IPS-11a (cell line): ENCODE data around the gene MYCBPAP.

Experiments
- H3K4me3 ChIP-seq: one replicate; pipeline ENCODE4 v1.5.1; 2013; ENCODE audit warnings: low read depth, low read length, control low read depth

Gene MYCBPAP

GRCh38 chr17:50487213-50488096 lies 20.8 kb upstream of the MYCBPAP start:
- no peak overlapping the region for H3K4me3 ChIP-seq

DNA sequence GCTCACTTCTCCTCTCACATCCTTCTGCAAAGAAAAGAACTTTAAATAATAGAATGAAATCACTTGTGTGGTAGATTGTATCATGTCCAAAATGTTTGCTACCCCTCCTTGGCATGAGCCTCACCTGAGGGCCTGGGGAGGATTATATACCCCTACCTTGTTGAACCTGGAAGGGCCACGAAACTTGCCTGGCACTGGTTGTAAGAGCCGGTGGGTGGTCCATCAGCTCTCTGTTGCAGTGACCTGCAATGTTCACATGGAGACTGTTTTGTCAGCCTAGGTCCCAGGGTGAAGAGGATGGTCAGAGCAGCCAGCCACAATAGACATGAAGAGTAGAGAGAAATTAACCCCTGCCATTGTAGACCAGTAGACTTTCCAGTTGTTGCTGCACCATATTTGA lies 19.4 kb upstream of the MYCBPAP start:
- H3K4me3 ChIP-seq, result no peak overlapping the region

DNA sequence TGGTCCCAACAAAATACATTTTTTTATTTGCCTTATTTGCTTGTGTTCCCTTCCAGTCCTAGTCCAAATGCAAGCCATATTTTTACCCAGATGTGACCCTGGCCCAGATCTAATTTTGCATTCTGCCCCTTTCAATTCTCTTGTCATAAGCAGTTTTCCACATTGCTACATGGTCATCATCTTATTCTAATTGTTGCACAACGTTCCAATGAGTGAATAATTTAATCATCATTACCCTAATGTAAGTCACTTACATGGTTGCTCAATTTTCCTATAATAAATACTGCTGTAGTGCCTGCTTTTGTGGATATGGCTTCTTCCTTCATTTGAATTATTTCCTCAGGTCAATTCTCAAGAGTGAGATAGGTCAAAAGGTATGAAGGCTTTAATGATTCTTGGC lies 16.7 kb upstream of the MYCBPAP start:
- H3K4me3 ChIP-seq, result no peak overlapping the region

DNA sequence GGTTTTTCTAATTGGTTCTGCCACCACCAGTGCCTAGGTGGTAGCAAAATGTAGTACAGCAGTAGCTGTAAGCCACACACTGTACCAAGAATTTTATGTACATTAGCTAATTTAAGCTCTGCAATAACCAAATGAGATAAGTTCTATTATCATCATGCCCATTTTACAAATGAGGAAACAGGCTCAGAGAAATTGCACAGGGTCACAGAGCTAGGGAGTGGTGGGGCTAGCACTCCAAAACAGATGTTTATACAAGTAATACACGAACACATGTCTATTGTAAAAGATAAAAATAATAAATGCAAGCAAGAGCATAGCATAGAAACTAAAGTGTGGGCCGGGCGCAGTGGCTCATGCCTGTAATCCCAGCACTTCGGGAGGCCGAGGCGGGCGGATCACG lies 16.0 kb upstream of the MYCBPAP start:
- H3K4me3 ChIP-seq, result no peak overlapping the region

GRCh38 chr17:50493744-50494143 lies 14.5 kb upstream of the MYCBPAP start:
- H3K4me3 ChIP-seq, result no peak overlapping the region

DNA sequence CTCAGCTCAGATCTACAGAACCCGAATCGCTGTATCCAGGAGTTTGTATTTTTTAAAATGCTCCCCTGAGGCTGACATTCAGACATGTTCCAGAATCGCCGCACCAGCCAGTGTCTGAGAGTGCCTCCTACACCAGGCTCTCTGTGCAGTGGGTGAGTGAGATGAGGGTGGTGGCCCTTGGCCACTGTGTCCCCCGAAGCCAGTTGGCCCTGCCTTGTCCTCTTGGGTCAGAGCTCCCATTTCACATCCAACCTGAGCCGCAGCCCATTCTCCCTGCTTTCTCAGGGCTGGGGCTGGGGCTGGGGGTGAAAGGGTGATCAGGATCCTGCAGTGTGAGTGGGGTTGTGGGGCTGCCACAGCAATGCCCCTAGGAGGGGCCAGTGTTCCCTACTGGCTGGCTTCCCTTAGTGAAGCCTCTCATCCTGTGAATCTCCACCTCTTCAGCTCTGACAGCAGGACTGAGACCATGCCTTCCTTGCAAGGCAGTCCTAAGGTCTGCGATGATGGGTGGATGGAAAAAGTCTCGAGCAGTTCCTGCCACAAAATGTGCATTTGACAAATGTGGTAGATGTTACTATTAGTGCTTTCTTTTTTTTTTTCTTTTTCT lies 12.9 kb upstream of the MYCBPAP start:
- H3K4me3 ChIP-seq, result no peak overlapping the region

- H3K4me3 ChIP-seq, result no peak overlapping the region
Observed at GRCh38 chr17:50495918-50496317, 12.3 kb upstream of the MYCBPAP start.

GRCh38 chr17:50498021-50498874 lies 10.0 kb upstream of the MYCBPAP start:
- H3K4me3 ChIP-seq, result no peak overlapping the region

DNA sequence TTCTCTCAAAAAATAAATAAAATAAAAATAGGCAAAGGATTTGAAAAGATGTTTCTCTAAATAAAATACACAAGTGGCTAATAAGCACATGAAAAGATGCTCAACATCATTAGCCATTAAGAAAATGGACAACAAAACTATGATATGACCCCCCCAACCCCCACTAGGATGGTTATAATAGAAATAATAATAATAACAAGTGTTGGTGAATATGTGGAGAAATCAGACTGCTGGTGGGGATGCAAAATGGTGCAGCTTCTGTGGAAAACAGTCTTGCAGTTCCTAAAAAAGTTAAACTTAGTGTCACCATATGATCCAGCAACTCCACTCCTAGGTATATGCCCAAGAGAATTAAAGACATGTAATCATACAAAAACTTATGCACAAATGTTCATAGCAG lies 9.0 kb upstream of the MYCBPAP start:
- no peak overlapping the region for H3K4me3 ChIP-seq

DNA sequence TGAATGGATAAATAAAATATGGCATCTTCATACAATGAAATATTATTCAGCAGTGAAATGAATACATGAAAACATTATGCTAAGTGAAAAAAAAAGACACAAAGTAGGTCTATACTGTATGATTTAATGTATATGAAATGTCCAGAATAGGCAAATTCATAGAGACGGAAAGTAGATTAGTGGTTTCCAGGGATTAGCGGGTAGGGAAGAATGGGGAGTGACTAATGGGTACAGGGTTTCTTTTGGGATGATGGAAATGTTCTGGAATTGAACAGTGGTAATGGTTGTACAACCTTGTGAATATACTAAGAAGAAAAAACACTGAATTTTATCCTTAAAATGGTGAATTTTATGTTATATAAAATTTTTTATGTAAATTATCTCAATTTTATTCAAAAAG lies 8.5 kb upstream of the MYCBPAP start:
- no peak overlapping the region for H3K4me3 ChIP-seq

- H3K4me3 ChIP-seq, result no peak overlapping the region
Observed at GRCh38 chr17:50501054-50501453, 7.2 kb upstream of the MYCBPAP start.

GRCh38 chr17:50502301-50502990 lies 5.8 kb upstream of the MYCBPAP start:
- no peak overlapping the region for H3K4me3 ChIP-seq

GRCh38 chr17:50505591-50506130 lies 2.6 kb upstream of the MYCBPAP start:
- H3K4me3 ChIP-seq, result no peak overlapping the region

DNA sequence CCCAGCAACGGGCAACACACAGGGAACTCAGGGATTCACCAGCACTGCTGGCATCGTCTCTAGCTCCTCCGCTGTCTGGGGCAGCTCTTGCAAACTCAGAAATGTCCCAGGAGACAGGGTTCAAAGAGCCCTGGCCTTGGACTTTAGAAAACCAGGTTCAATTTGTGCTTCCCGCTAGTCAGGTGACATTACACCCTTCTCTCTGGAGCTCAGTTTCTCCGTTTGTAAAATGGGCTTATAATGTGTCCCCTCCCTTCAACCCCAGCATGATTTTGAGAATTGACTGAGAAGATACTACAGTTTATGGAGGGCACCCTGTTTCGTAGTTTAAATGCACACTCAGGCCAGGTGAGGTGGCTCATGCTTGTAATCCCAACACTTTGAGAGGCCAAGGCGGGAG lies 1.9 kb upstream of the MYCBPAP start:
- no peak overlapping the region for H3K4me3 ChIP-seq

- peak overlapping the region; percentile 47 for H3K4me3 ChIP-seq
Observed at GRCh38 chr17:50508573-50509460, 578 bp downstream of the MYCBPAP start.

- no peak overlapping the region for H3K4me3 ChIP-seq
Observed at GRCh38 chr17:50511058-50511457, 2.8 kb downstream of the MYCBPAP start.

DNA sequence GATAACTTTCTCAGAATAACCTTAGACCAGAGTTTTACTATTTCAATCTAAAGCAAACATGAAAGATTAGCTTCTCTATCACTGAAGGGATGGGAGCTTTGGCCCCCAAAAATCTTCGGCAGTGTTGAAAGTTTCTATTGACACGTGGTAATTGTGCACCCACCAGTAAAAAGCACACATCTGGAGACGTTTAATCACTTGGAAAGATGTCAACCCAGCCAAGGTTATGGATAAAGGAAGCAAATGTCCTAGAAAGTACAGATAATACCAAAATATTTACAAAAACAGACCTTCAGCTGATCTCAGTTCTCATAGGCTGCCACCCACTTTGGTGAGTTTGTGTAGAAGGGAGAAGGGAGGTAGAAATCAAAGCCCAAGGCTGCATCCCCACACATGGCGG lies 5.3 kb downstream of the MYCBPAP start:
- no peak overlapping the region for H3K4me3 ChIP-seq

DNA sequence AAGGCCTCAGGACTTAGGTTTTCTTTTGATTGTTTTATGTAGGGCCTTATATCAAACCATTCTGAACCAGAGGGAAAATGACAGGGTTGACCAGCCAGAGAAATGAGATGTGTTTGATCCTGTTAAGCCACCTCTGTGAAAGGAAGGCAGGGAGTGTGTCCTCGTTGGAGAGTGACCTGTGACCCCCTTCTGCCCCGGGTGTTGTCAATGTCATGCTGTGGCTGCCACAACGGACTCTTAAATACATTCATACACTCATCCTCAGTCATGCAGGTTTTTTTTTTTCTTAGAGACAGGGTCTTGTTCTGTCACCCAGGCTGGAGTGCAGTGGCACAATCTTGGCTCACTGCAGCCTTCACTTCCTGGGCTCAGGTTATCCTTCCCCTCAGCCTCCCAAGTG lies 6.1 kb downstream of the MYCBPAP start:
- H3K4me3 ChIP-seq, result no peak overlapping the region

DNA sequence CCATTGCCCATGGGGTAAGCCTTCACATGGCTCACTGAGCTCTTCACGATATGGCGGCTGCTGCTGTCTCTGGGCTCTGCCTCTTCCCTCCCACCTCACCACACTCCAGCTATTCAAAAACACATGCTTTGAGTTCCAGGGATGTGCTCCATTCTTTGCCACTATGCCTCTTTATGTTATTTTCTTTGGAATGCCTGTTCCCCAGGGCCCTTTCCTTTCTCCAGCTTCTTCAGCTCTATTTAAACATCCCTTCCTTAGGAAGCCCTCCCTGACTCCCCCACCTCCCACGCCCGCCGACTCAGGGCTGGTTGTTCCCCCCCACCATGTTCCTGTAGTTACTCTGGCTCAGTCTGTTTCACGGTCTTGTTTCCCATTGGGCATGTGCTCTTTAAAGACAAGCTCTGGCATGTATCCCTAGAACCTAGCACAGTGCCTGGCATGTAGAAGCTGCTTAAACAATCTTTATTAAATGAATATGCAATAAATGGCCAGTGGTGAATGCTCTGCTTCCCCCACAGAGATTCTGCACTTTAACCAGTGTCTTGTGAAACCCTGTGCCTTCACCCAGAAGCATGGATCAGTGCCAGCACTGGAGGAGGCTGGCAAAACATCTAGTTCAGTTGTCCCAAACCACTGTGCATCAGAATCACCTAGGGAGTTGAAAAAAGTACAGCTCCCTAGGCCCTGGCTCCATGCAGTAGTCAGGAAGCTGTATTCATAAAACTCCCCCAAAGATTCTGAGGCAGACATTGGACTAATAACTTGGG lies 6.9 kb downstream of the MYCBPAP start:
- H3K4me3 ChIP-seq, result no peak overlapping the region
